Measurements from ENCODE around the gene TIGD7.

TIGD7 gene

GRCh38 chr16:3256146-3256865 is 48.9 kb downstream of the TIGD7 start, which contains the start of gene MEFV:
MEFV (minus strand) TSS chr16:3256633; CDS start chr16:3256587, 46 bp downstream.
- peak; percentile 62 for DNase-seq (ENCODE audit: low read depth)
- no peak within 1 kb of the TSS for H3K4me3 ChIP-seq (replicated peaks; ENCODE audit: low read depth, low read length)
- TF ChIP-seq CTCF (IDR thresholded peaks at IDR 0.05; ENCODE audit: low read length, missing control alignments), result no peak

DNA sequence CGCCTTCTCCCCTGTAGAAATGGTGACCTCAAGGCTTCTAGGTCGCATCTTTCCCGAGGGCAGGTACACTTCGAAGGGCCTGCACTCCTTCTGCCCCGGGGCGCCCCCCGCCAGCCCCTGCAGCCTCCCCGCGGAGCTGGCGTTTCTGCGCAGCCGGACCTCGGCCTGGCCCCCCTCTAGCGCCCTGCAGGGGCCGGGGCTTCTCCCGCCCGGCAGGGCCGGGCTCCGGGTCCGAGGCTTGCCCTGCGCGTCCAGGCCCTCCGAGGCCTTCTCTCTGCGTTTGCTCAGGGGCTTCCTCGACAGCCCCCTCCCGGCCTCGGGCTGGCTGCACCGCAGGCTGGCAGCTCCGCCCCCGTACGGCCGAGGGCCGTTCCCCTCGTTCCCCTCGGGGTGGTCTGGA is 50.9 kb downstream of the TIGD7 start:
- TF ChIP-seq CTCF (IDR thresholded peaks at IDR 0.05; ENCODE audit: low read length, missing control alignments), result no peak
- H3K4me3 ChIP-seq (replicated peaks; ENCODE audit: low read depth, low read length), result no peak overlapping the region

DNA sequence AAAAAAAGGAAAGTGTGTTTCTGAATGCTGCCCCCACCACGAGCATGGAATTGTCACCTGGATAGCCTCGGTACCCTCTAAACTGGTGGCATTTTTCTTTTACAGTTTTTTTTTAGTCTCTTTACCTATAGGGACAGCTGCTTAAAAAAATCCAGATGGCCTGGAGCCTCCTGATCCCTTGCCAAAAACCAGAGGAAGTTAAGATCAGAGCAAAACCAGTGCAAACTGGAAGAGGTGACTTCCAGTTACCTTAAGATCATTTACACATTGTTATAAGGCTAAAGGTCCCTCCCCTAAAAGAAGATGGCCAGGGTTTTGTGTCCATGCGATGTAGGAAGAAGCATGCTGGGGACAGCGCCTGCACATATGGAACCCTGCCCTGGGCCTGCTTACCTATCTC is 52.3 kb downstream of the TIGD7 start:
- DNase-seq (ENCODE audit: low read depth), result no peak
- H3K4me3 ChIP-seq (replicated peaks; ENCODE audit: low read depth, low read length), result no peak overlapping the region
- TF ChIP-seq CTCF (IDR thresholded peaks at IDR 0.05; ENCODE audit: low read length, missing control alignments), result no peak

More for the DNA sequence above, 50.9 kb downstream of the TIGD7 start:
- no peak for DNase-seq (ENCODE audit: low read depth)

GRCh38 chr16:3249451-3249850 is 55.8 kb downstream of the TIGD7 start:
- H3K4me3 ChIP-seq (replicated peaks; ENCODE audit: low read depth, low read length), result no peak overlapping the region
- no peak for TF ChIP-seq CTCF (IDR thresholded peaks at IDR 0.05; ENCODE audit: low read length, missing control alignments)
- no peak for DNase-seq (ENCODE audit: low read depth)

DNA sequence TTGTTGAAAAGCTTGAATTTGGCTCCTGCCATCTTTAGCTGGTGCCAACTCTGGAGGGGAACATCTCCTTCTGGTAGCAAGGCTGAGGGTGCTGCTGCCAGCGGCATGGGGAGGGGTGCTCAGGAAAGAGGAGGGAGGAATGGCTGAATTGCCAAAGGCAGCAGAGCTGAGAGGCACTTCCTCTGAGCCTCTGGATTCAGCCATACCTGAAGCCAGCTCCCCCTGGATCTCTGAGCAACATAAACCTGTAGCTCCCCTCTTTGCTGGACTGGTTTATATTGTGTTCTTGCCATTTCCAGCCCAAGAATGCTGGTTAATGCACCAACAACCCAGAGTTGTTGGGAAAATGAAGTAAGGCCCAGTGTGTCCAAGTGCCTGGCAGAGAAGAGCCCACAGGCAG is 56.2 kb downstream of the TIGD7 start:
- TF ChIP-seq CTCF (IDR thresholded peaks at IDR 0.05; ENCODE audit: low read length, missing control alignments), result no peak
- H3K4me3 ChIP-seq (replicated peaks; ENCODE audit: low read depth, low read length), result no peak overlapping the region
- no peak for DNase-seq (ENCODE audit: low read depth)

All from fibroblast of pulmonary artery (primary cell).